HepG2 (cell line): ENCODE results near the gene GPLD1. TPM values are rescaled to one million over a fixed set of nuclear protein-coding genes. Genes with fewer than 3 reads are reported as not detected.

Source experiments
- ARID5B ChIP-seq: IDR thresholded peaks from 2 replicates; pipeline ENCODE4 v1.4.0; 2020; ENCODE audit warnings: mild to moderate bottlenecking, missing genetic modification reagents
- KDM3A ChIP-seq: IDR thresholded peaks from 2 replicates; pipeline ENCODE4 v1.6.1; 2018; ENCODE audit warnings: low read depth, missing compliant biosample characterization
- KDM4B ChIP-seq: sonication (generic); formaldehyde crosslinking; IDR thresholded peaks from 2 replicates; pipeline ENCODE4 v1.4.0; 2020; ENCODE audit warnings: missing genetic modification reagents
- LCORL ChIP-seq, 2 experiments: fragments of 450-650 bp in 1 of 2; sonication (generic) in 1 of 2; formaldehyde crosslinking in 1 of 2; IDR thresholded peaks; 2 replicates each; pipeline versions ENCODE4 v1.5.0 to v1.6.1; 2017 to 2020; ENCODE audit warnings: antibody characterized with exemption in 1 of 2, missing genetic modification reagents in 1 of 2
- MXI1 ChIP-seq: IDR thresholded peaks from 3 replicates; pipeline ENCODE4 v1.6.1; 2012; ENCODE audit warnings: low read depth, low read length, inconsistent platforms, borderline replicate concordance
- PRDM10 ChIP-seq: sonication (generic); formaldehyde crosslinking; IDR thresholded peaks from 2 replicates; pipeline ENCODE4 v1.4.0; 2020; ENCODE audit warnings: low read depth, missing genetic modification reagents
- TSC22D2 ChIP-seq: sonication (generic); formaldehyde crosslinking; IDR thresholded peaks from 2 replicates; pipeline ENCODE4 v1.5.1; 2020; ENCODE audit warnings: missing genetic modification reagents, mild to moderate bottlenecking, borderline replicate concordance
- ZNF280B ChIP-seq: sonication (generic); formaldehyde crosslinking; IDR thresholded peaks from 2 replicates; pipeline ENCODE4 v1.5.0; 2020; ENCODE audit warnings: missing genetic modification reagents, mild to moderate bottlenecking, borderline replicate concordance
- ZNF296 ChIP-seq: sonication (generic); formaldehyde crosslinking; conservative IDR thresholded peaks from 2 replicates; pipeline ENCODE4 v1.5.0; 2020; ENCODE audit warnings: mild to moderate bottlenecking, missing genetic modification reagents
- ZNF34 ChIP-seq: sonication (generic); formaldehyde crosslinking; IDR thresholded peaks from 2 replicates; pipeline ENCODE4 v1.4.0; 2020; ENCODE audit warnings: mild to moderate bottlenecking, missing genetic modification reagents, borderline replicate concordance
- ZNF382 ChIP-seq: sonication (generic); formaldehyde crosslinking; IDR thresholded peaks from 2 replicates; pipeline ENCODE4 v1.5.0; 2020; ENCODE audit warnings: missing genetic modification reagents, mild to moderate bottlenecking, borderline replicate concordance
- ZNF775 ChIP-seq: sonication (generic); formaldehyde crosslinking; IDR thresholded peaks from 2 replicates; pipeline ENCODE4 v1.4.0; 2020; ENCODE audit warnings: missing genetic modification reagents, mild to moderate bottlenecking, moderate library complexity, borderline replicate concordance
- ZNF790 ChIP-seq: sonication (generic); formaldehyde crosslinking; IDR thresholded peaks from 2 replicates; pipeline ENCODE4 v1.8.0; 2022; ENCODE audit warnings: missing genetic modification reagents, mild to moderate bottlenecking, borderline replicate concordance
- ZSCAN9 ChIP-seq: IDR thresholded peaks from 2 replicates; pipeline ENCODE4 v1.6.1; 2016; ENCODE audit warnings: borderline replicate concordance
- polyA plus RNA-seq, 8 experiments: library from polyadenylated mRNA; depleted of rRNA in 3 of 8; stranded (reverse) in 7 of 8; unstranded in 1 of 8; fragments of >200 nt; fragmentation: Illumina TruSeq in 4 of 8; extraction: Trizol in 4 of 8; gene quantifications; 2 replicates each; pipeline versions ENCODE4 v1.2.1 to v1.2.3, GENCODE V29; 2011 to 2016; ENCODE audit warnings: low read depth in 4 of 8, missing spikeins in 1 of 8, mixed read lengths in 1 of 8; ENCODE audit not compliant: insufficient read depth in 1 of 8
- total RNA-seq, 5 experiments: library from RNA; depleted of rRNA; stranded (reverse); fragments of >200 nt; fragmentation: Illumina TruSeq; extraction: Trizol; gene quantifications; 2 replicates each; pipeline ENCODE4 v1.2.3, GENCODE V29; 2016; ENCODE audit warnings: low read depth in 1 of 5

GPLD1 gene
- total and polyA plus RNA-seq, 2 of the 13 experiments (the other 11 are each of a cell fraction or from before 2014, with no cell fraction given), result 6.2 to 7.6 TPM

GRCh38 chr6:24494821-24495795 is 5.7 kb upstream of the GPLD1 start, which contains the start of gene ALDH5A1 (continued):
- 0 out of 2 replicates have a peak, but pooled peaks have one; percentile 8 for TF ChIP-seq PRDM10 (CRISPR knock-in tag)
- 0 out of 2 replicates have a peak, but pooled peaks have one; percentile 76 for TF ChIP-seq KDM3A (CRISPR knock-in tag)
- peak; percentile 87; the same call in 1 of the 2 replicates for TF ChIP-seq ZNF34 (CRISPR knock-in tag)
- TF ChIP-seq ZNF775 (CRISPR knock-in tag), result peak; percentile 62; the same call in 1 of the 2 replicates
- TF ChIP-seq KDM4B (CRISPR knock-in tag), result 0 out of 2 replicates have a peak, but pooled peaks have one; percentile 59
- no peak; the same call in 1 of the 2 replicates for TF ChIP-seq ZNF790 (CRISPR knock-in tag)
- TF ChIP-seq ZSCAN9 (CRISPR knock-in tag), result peak; percentile 62
- TF ChIP-seq ARID5B, result peak; percentile 61; the same call in 1 of the 2 replicates
- TF ChIP-seq ZNF296 (CRISPR knock-in tag), result no peak
- TF ChIP-seq ZNF382, result no peak
- peak; percentile 47 for TF ChIP-seq MXI1
- TF ChIP-seq ZNF280B (CRISPR knock-in tag), result peak; percentile 61; the same call in 1 of the 2 replicates
- TF ChIP-seq TSC22D2 (CRISPR knock-in tag), result no peak
- TF ChIP-seq LCORL (IDR thresholded peaks at IDR 0.05), result no peak
- TF ChIP-seq LCORL (CRISPR knock-in tag; IDR thresholded peaks at IDR 0.05), result peak; percentile 79
